ENCODE measurements around the gene EYA3.
A peak's percentile ranks its signal among the peaks of the same experiment; 100 is the strongest.

EYA3 gene

GRCh38 chr1:27959792-27960603 lies 128.4 kb downstream of the EYA3 start, which contains the start of gene XKR8:
Gene XKR8, plus strand, starts transcription at chr1:27959973. Its CDS starts 97 bp downstream, at chr1:27960070.
- TF ChIP-seq MAX (IDR thresholded peaks at IDR 0.05; ENCODE audit: low read depth, low read length) (no peak), POLR2A (IDR thresholded peaks at IDR 0.05; ENCODE audit: extremely low read depth, insufficient read length) (peak; percentile 17), MYC (IDR thresholded peaks at IDR 0.05; ENCODE audit: low read depth, low read length) (no peak), CTCF (IDR thresholded peaks at IDR 0.05; ENCODE audit: low read depth, low read length) (peak; percentile 4)
- H3K4me3 ChIP-seq (ENCODE audit: low read depth, low read length), result peak within 1 kb of the TSS; percentile 34
- DNase-seq (ENCODE audit: low read depth), result peak; percentile 77

GRCh38 chr1:27958513-27958912 lies 129.9 kb downstream of the EYA3 start:
- TF ChIP-seq MYC (IDR thresholded peaks at IDR 0.05; ENCODE audit: low read depth, low read length) (no peak), MAX (IDR thresholded peaks at IDR 0.05; ENCODE audit: low read depth, low read length) (no peak), CTCF (IDR thresholded peaks at IDR 0.05; ENCODE audit: low read depth, low read length) (no peak), POLR2A (IDR thresholded peaks at IDR 0.05; ENCODE audit: extremely low read depth, insufficient read length) (no peak)
- no peak for DNase-seq (ENCODE audit: low read depth)
- H3K4me3 ChIP-seq (ENCODE audit: low read depth, low read length), result no peak overlapping the region

GRCh38 chr1:27957655-27958054 lies 130.8 kb downstream of the EYA3 start:
- no peak for TF ChIP-seq MYC (IDR thresholded peaks at IDR 0.05; ENCODE audit: low read depth, low read length)
- TF ChIP-seq POLR2A (IDR thresholded peaks at IDR 0.05; ENCODE audit: extremely low read depth, insufficient read length), result no peak
- TF ChIP-seq MAX (IDR thresholded peaks at IDR 0.05; ENCODE audit: low read depth, low read length), result no peak
- no peak for TF ChIP-seq CTCF (IDR thresholded peaks at IDR 0.05; ENCODE audit: low read depth, low read length)

GRCh38 chr1:27956761-27957160 lies 131.6 kb downstream of the EYA3 start:
- TF ChIP-seq CTCF (IDR thresholded peaks at IDR 0.05; ENCODE audit: low read depth, low read length), result no peak
- TF ChIP-seq MAX (IDR thresholded peaks at IDR 0.05; ENCODE audit: low read depth, low read length), result no peak
- no peak for TF ChIP-seq POLR2A (IDR thresholded peaks at IDR 0.05; ENCODE audit: extremely low read depth, insufficient read length)
- TF ChIP-seq MYC (IDR thresholded peaks at IDR 0.05; ENCODE audit: low read depth, low read length), result no peak
- DNase-seq (ENCODE audit: low read depth), result no peak
- no peak overlapping the region for H3K4me3 ChIP-seq (ENCODE audit: low read depth, low read length)

More at GRCh38 chr1:27957655-27958054, 130.8 kb downstream of the EYA3 start:
- H3K4me3 ChIP-seq (ENCODE audit: low read depth, low read length), result no peak overlapping the region
- no peak for DNase-seq (ENCODE audit: low read depth)

- H3K4me3 ChIP-seq (ENCODE audit: low read depth, low read length), result no peak overlapping the region
- TF ChIP-seq MAX (IDR thresholded peaks at IDR 0.05; ENCODE audit: low read depth, low read length), result no peak
- no peak for TF ChIP-seq CTCF (IDR thresholded peaks at IDR 0.05; ENCODE audit: low read depth, low read length)
- no peak for TF ChIP-seq POLR2A (IDR thresholded peaks at IDR 0.05; ENCODE audit: extremely low read depth, insufficient read length)
- no peak for TF ChIP-seq MYC (IDR thresholded peaks at IDR 0.05; ENCODE audit: low read depth, low read length)
- no peak for DNase-seq (ENCODE audit: low read depth)
These were observed 133.3 kb downstream of the EYA3 start for GRCh38 chr1:27955076-27955475.
